Transverse colon (tissue), 4 donors: ENCODE data around the gene RABEP2. TPM values are rescaled to one million over a fixed set of nuclear protein-coding genes. Genes with fewer than 3 reads are reported as not detected.

Experiments
- DNase-seq: peaks from one replicate; pipeline ENCODE4 v3.0.0-alpha.2; 2019
- H3K27ac ChIP-seq, 4 donors: fragments of 200-600 bp; sonication (generic); 2 replicates each; pipeline ENCODE4 v1.5.1; 2016 to 2018; ENCODE audit warnings: inconsistent platforms in 4 of 4
- H3K27me3 ChIP-seq: fragments of 200-600 bp; sonication (generic); 2 replicates; pipeline ENCODE4 v1.5.1; 2017; ENCODE audit warnings: inconsistent platforms
- H3K36me3 ChIP-seq, 4 donors: fragments of 200-600 bp; sonication (generic); 2 replicates each; pipeline ENCODE4 v1.5.1; 2017 to 2019; ENCODE audit warnings: inconsistent platforms in 4 of 4
- H3K4me1 ChIP-seq, 4 donors: fragments of 200-600 bp; sonication (generic); 2 replicates each; pipeline ENCODE4 v1.5.1; 2017 to 2020; ENCODE audit warnings: inconsistent platforms in 4 of 4
- H3K4me3 ChIP-seq, 4 donors: fragments of 200-600 bp; sonication (generic); 1 replicate in 1 of 4; 2 replicates in 3 of 4; pipeline versions ENCODE4 v1.5.1 to v1.6.1; 2017 to 2019; ENCODE audit warnings: inconsistent platforms in 4 of 4
- H3K9me3 ChIP-seq, 2 donors: fragments of 200-600 bp; sonication (generic); 2 replicates each; pipeline ENCODE4 v1.5.1; 2017 to 2019; ENCODE audit warnings: inconsistent platforms in 2 of 2
- CTCF ChIP-seq, 5 experiments: fragments of 200-600 bp in 3 of 5; fragments of 450-650 bp in 2 of 5; sonication (generic) in 3 of 5; IDR thresholded peaks; 1 replicate in 2 of 5; 2 replicates in 3 of 5; pipeline ENCODE4 v1.5.1; 2016 to 2017; ENCODE audit warnings: antibody characterized with exemption in 5 of 5, inconsistent platforms in 3 of 5, mild to moderate bottlenecking in 2 of 5, moderate library complexity in 1 of 5
- EP300 ChIP-seq: sonication (generic); formaldehyde crosslinking; IDR thresholded peaks from one replicate; pipeline ENCODE4 v1.6.1; 2017; ENCODE audit warnings: antibody characterized with exemption, low read depth
- POLR2A ChIP-seq: fragments of 450-650 bp; IDR thresholded peaks from one replicate; pipeline ENCODE4 v1.6.1; 2016; ENCODE audit warnings: antibody characterized with exemption, mild to moderate bottlenecking, moderate library complexity
- POLR2AphosphoS5 ChIP-seq, 3 donors: sonication (generic); formaldehyde crosslinking; IDR thresholded peaks; one replicate each; pipeline ENCODE4 v1.6.1; 2016; ENCODE audit warnings: antibody characterized with exemption in 3 of 3
- WGBS, 2 donors: methylation state at CpG; one replicate each; pipeline ENCODE4 v1.1.5; 2018; ENCODE audit warnings: low coverage in 1 of 2; 5-methylcytosine and 5-hydroxymethylcytosine counted together
- in situ Hi-C, 4 donors: fragments of 200-750 bp; cut with MboI; loops; one replicate each; pipeline versions ENCODE4 v1.15.0 to v1.15.1; 2017; ENCODE audit warnings: low sequenced_read_pairs in 3 of 4, low pct_ligation_motif_present in 1 of 4, low pct_unique_long_range_greater_than_20kb in 1 of 4
- intact Hi-C: fragments of 100-400 bp; cut with DNase I; formaldehyde crosslinking; loops from one replicate; pipeline ENCODE4 v1.15.1; 2023; ENCODE audit warnings: low total_unique reads
- total RNA-seq, 4 donors: library from RNA; depleted of rRNA; stranded (reverse); fragments of >200 nt; gene quantifications; one replicate each; pipeline ENCODE4 v1.1.0, GENCODE V29; 2016

RABEP2 gene
- total RNA-seq, 4 donors from 2014 or later = 57.1 to 182 (median 130) TPM

GRCh38 chr16:28900601-28901000 is 24.4 kb downstream of the RABEP2 start:
- H3K4me3 ChIP-seq = no peak overlapping the region

GRCh38 chr16:28899882-28900590 is 25.0 kb downstream of the RABEP2 start:
- TF ChIP-seq POLR2A (no peak), EP300 (no peak), CTCF (IDR thresholded peaks at IDR 0.05) (no peak), POLR2AphosphoS5 (IDR thresholded peaks at IDR 0.05) (no peak)
- Histone ChIP-seq H3K27me3 (no peaks in the 10 kb centered on the region), H3K9me3 (no peaks in the 10 kb centered on the region), H3K4me1 (no peaks in the 10 kb centered on the region), H3K27ac (no peak overlapping the region), H3K4me3 (no peak overlapping the region), H3K36me3 (peaks cover 0 to 8% (median under 1%) of the 10 kb centered on the region in 4 donors)
- WGBS, 2 donors = 84 to 95% methylated on average over 5 to 11 of the region's 11 CpGs
- no peak for DNase-seq
- in situ Hi-C loops (no loop called here), intact Hi-C loops (no loop called here)

More at GRCh38 chr16:28900601-28901000, 24.4 kb downstream of the RABEP2 start:
- intact Hi-C loops (no loop called here), in situ Hi-C loops (no loop called here)
- no peak for DNase-seq
- WGBS, 2 donors = 94 to 100% methylated on average over 1 to 25 of the region's 25 CpGs
- H3K36me3 ChIP-seq = peaks cover 0 to 12% (median 3%) of the 10 kb centered on the region in 4 donors
- H3K27me3 ChIP-seq = no peaks in the 10 kb centered on the region
- no peak overlapping the region for H3K27ac ChIP-seq
- no peaks in the 10 kb centered on the region for H3K4me1 ChIP-seq
- H3K9me3 ChIP-seq = no peaks in the 10 kb centered on the region
- no peak for TF ChIP-seq POLR2AphosphoS5 (IDR thresholded peaks at IDR 0.05)
- no peak for TF ChIP-seq EP300

GRCh38 chr16:28898942-28899341 is 26.1 kb downstream of the RABEP2 start:
- Histone ChIP-seq H3K27ac (no peak overlapping the region), H3K36me3 (no peaks in the 10 kb centered on the region), H3K4me3 (no peak overlapping the region), H3K9me3 (no peaks in the 10 kb centered on the region), H3K4me1 (no peaks in the 10 kb centered on the region), H3K27me3 (no peaks in the 10 kb centered on the region)
- no peak for DNase-seq
- WGBS, 2 donors = 89% methylated on average over 4 of the region's 4 CpGs; no CpG with 5 or more reads in 1 of the 2 donors
- intact Hi-C loops = no loop called here
- in situ Hi-C loops = no loop called here
- TF ChIP-seq EP300 = no peak
- no peak for TF ChIP-seq POLR2A
- no peak for TF ChIP-seq CTCF (IDR thresholded peaks at IDR 0.05)
- TF ChIP-seq POLR2AphosphoS5 (IDR thresholded peaks at IDR 0.05) = no peak

- H3K27ac ChIP-seq = no peak overlapping the region
- no peaks in the 10 kb centered on the region for H3K36me3 ChIP-seq
- intact Hi-C loops = no loop called here
- no peaks in the 10 kb centered on the region for H3K27me3 ChIP-seq
- H3K4me1 ChIP-seq = no peaks in the 10 kb centered on the region
- TF ChIP-seq EP300 = no peak
- no peak for TF ChIP-seq CTCF (IDR thresholded peaks at IDR 0.05)
- no peak for TF ChIP-seq POLR2A
- no peak for TF ChIP-seq POLR2AphosphoS5 (IDR thresholded peaks at IDR 0.05)
- WGBS, 2 donors = 89% methylated on average over 15 of the region's 15 CpGs; no CpG with 5 or more reads in 1 of the 2 donors
- in situ Hi-C loops = no loop called here
- no peaks in the 10 kb centered on the region for H3K9me3 ChIP-seq
- DNase-seq = no peak
- H3K4me3 ChIP-seq = no peak overlapping the region
Observed at GRCh38 chr16:28898266-28898665, 26.8 kb downstream of the RABEP2 start.

- no peak for DNase-seq
- intact Hi-C loops = no loop called here
- H3K27me3 ChIP-seq = no peaks in the 10 kb centered on the region
- H3K9me3 ChIP-seq = no peaks in the 10 kb centered on the region
- in situ Hi-C loops = no loop called here
- WGBS, 2 donors = 85% methylated on average over 4 of the region's 4 CpGs; no CpG with 5 or more reads in 1 of the 2 donors
- H3K4me1 ChIP-seq = no peaks in the 10 kb centered on the region
- H3K4me3 ChIP-seq = no peak overlapping the region
- no peaks in the 10 kb centered on the region for H3K36me3 ChIP-seq
- TF ChIP-seq EP300 = no peak
- no peak for TF ChIP-seq POLR2A
- no peak for TF ChIP-seq CTCF (IDR thresholded peaks at IDR 0.05)
- TF ChIP-seq POLR2AphosphoS5 (IDR thresholded peaks at IDR 0.05) = no peak
- no peak overlapping the region for H3K27ac ChIP-seq
Observed at GRCh38 chr16:28897826-28898225, 27.2 kb downstream of the RABEP2 start.
